CD14-positive monocyte (primary cell): ENCODE data around the gene OSBPL8. TPM values are rescaled to one million over a fixed set of nuclear protein-coding genes. Genes with fewer than 3 reads are reported as not detected.

ENCODE experiments used
- DNase-seq, 3 donors: peaks; one replicate each; pipeline ENCODE4 v3.0.0-alpha.2; 2011 to 2022
- H2AFZ ChIP-seq: 2 replicates; pipeline ENCODE4 v1.6.0; 2012; ENCODE audit warnings: mild to moderate bottlenecking, low read depth, low read length, inconsistent platforms; ENCODE audit not compliant: insufficient read depth, poor library complexity, severe bottlenecking
- H3K27ac ChIP-seq, 2 donors: 1 replicate in 1 of 2; 2 replicates in 1 of 2; pipeline ENCODE4 v1.5.1; 2012 to 2013; ENCODE audit warnings: low read length in 2 of 2, control low read depth in 1 of 2, inconsistent platforms in 1 of 2, low read depth in 1 of 2, mild to moderate bottlenecking in 1 of 2
- H3K27me3 ChIP-seq, 2 donors: one replicate each; pipeline versions ENCODE4 v1.6.0 to v1.6.1; 2011 to 2013; ENCODE audit warnings: low read length in 2 of 2; ENCODE audit not compliant: control insufficient read depth in 2 of 2, insufficient read depth in 2 of 2
- H3K36me3 ChIP-seq, 2 donors: replicated peaks in 1 of 2; 1 replicate in 1 of 2; 2 replicates in 1 of 2; pipeline versions ENCODE4 v1.5.1 to v1.6.1; 2012 to 2013; ENCODE audit warnings: low read length in 2 of 2, control low read depth in 1 of 2, inconsistent platforms in 1 of 2, mild to moderate bottlenecking in 1 of 2; ENCODE audit not compliant: insufficient read depth in 2 of 2, control insufficient read depth in 1 of 2
- H3K4me1 ChIP-seq, 2 donors: 1 replicate in 1 of 2; 2 replicates in 1 of 2; pipeline versions ENCODE4 v1.5.1 to v1.6.1; 2012 to 2013; ENCODE audit warnings: low read length in 2 of 2, control low read depth in 1 of 2, inconsistent platforms in 1 of 2, mild to moderate bottlenecking in 1 of 2, moderate library complexity in 1 of 2; ENCODE audit not compliant: insufficient read depth in 2 of 2, control insufficient read depth in 1 of 2
- H3K4me2 ChIP-seq: replicated peaks from 2 replicates; pipeline ENCODE3; 2012; ENCODE audit warnings: low read length, moderate library complexity, mild to moderate bottlenecking; ENCODE audit not compliant: poor library complexity, severe bottlenecking; ENCODE audit errors: extremely low read depth
- H3K4me3 ChIP-seq, 3 experiments: fragments of 200-600 bp in 1 of 3; sonication (generic) in 1 of 3; replicated peaks in 1 of 3; 1 replicate in 2 of 3; 2 replicates in 1 of 3; pipeline ENCODE4 v1.5.1; 2011 to 2013; ENCODE audit warnings: low read length in 3 of 3, mild to moderate bottlenecking in 3 of 3, control low read depth in 2 of 3, low read depth in 2 of 3, inconsistent platforms in 1 of 3, moderate library complexity in 1 of 3
- H3K79me2 ChIP-seq: 2 replicates; pipeline ENCODE4 v1.6.0; 2012; ENCODE audit warnings: mild to moderate bottlenecking, control low read depth, inconsistent platforms, low read length, moderate library complexity; ENCODE audit not compliant: insufficient read depth
- H3K9ac ChIP-seq: 2 replicates; pipeline ENCODE4 v1.6.0; 2017; ENCODE audit warnings: low read length, mild to moderate bottlenecking; ENCODE audit not compliant: insufficient read depth, poor library complexity, severe bottlenecking
- H3K9me3 ChIP-seq, 2 donors: replicated peaks in 1 of 2; 1 replicate in 1 of 2; 2 replicates in 1 of 2; pipeline versions ENCODE4 v1.5.1 to v1.6.1; 2012 to 2013; ENCODE audit warnings: low read length in 2 of 2, control low read depth in 1 of 2; ENCODE audit not compliant: control insufficient read depth in 1 of 2, insufficient read depth in 1 of 2
- H4K20me1 ChIP-seq: 2 replicates; pipeline ENCODE4 v1.6.0; 2012; ENCODE audit warnings: mild to moderate bottlenecking, low read length, control low read depth, moderate library complexity; ENCODE audit not compliant: insufficient read depth
- H3K27ac Mint-ChIP-seq, 7 donors: one replicate each; pipeline ENCODE4 v1.8.0; 2020; ENCODE audit warnings: mild to moderate bottlenecking in 7 of 7, mixed read lengths in 7 of 7, moderate library complexity in 6 of 7, inconsistent platforms in 2 of 7
- H3K27me3 Mint-ChIP-seq, 3 donors: one replicate each; pipeline ENCODE4 v1.8.0; 2021 to 2022; ENCODE audit warnings: low read depth in 3 of 3, mild to moderate bottlenecking in 3 of 3, mixed read lengths in 3 of 3, moderate library complexity in 3 of 3, inconsistent platforms in 1 of 3
- H3K36me3 Mint-ChIP-seq, 2 donors: one replicate each; pipeline ENCODE4 v1.8.0; 2020; ENCODE audit warnings: mixed read lengths in 2 of 2, inconsistent platforms in 1 of 2, mild to moderate bottlenecking in 1 of 2
- H3K4me1 Mint-ChIP-seq: one replicate; pipeline ENCODE4 v1.8.0; 2020; ENCODE audit warnings: mild to moderate bottlenecking, mixed read lengths
- H3K4me3 Mint-ChIP-seq, 2 donors: one replicate each; pipeline ENCODE4 v1.8.0; 2020; ENCODE audit warnings: mild to moderate bottlenecking in 2 of 2, mixed read lengths in 2 of 2, moderate library complexity in 1 of 2
- H3K9me3 Mint-ChIP-seq, 7 donors: one replicate each; pipeline ENCODE4 v1.8.0; 2020 to 2022; ENCODE audit warnings: mixed read lengths in 7 of 7, mild to moderate bottlenecking in 6 of 7, moderate library complexity in 6 of 7, inconsistent platforms in 2 of 7
- WGBS: methylation state at CpG from one replicate; pipeline ENCODE4 v1.1.5; 2013; ENCODE audit warnings: missing lambda C conversion rate; ENCODE audit not compliant: insufficient coverage; 5-methylcytosine and 5-hydroxymethylcytosine counted together
- intact Hi-C, 2 donors: fragments of 100-400 bp; cut with micrococcal nuclease; formaldehyde crosslinking; loops; one replicate each; pipeline versions ENCODE4 v1.15.0 to v1.15.1; 2023
- polyA plus RNA-seq, 3 donors: library from polyadenylated mRNA; depleted of rRNA in 1 of 3; unstranded in 2 of 3; stranded (reverse) in 1 of 3; fragments of 300-500 nt in 2 of 3; fragments of >200 nt in 1 of 3; fragmentation: Illumina TruSeq in 2 of 3; gene quantifications; 1 replicate in 2 of 3; 2 replicates in 1 of 3; pipeline ENCODE4 v1.2.3, GENCODE V29; 2012 to 2021
- TF ChIP-seq, protein P1 (sequence below): fragments of 200-600 bp; IDR thresholded peaks from one replicate; pipeline ENCODE4 v1.8.0; 2022; ENCODE audit warnings: antibody characterized with exemption, mild to moderate bottlenecking

The OSBPL8 gene
- polyA plus RNA-seq, 3 donors = 25.3 to 167 (median 147) TPM

DNA sequence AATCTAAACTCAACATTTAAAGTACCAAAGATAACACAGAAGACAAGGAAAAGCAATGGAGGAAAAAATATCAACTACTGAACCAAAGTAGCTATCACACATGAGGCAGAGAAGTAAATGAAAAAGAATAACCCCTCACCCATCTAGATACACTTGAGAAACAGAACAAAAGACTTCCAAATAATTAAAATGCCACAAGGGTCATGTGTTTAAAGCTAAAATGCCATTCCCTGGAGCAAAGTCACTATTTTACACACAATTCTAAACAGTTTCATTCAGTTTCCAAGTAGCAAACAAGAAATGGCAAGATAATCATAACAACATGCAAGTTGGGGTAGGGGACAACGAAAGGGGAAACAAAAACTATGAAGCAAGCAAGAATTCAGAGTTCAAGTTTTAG, 12.0 kb downstream of the OSBPL8 start:
- H2AFZ ChIP-seq = no peak overlapping the region
- H3K36me3 ChIP-seq = no peaks in the 10 kb centered on the region
- intact Hi-C loops = no loop called here
- no peak overlapping the region for H3K4me2 ChIP-seq
- peaks cover 9 to 36% of the 10 kb centered on the region in 2 donors for H3K4me1 ChIP-seq
- Mint-ChIP-seq H3K27ac (no peak overlapping the region), H3K4me3 (no peak overlapping the region), H3K9me3 (no peaks in the 10 kb centered on the region), H3K36me3 (peaks cover 3 to 8% of the 10 kb centered on the region in 2 donors), H3K4me1 (peaks cover 55% of the 10 kb centered on the region), H3K27me3 (no peaks in the 10 kb centered on the region)
- peaks cover 100% of the 10 kb centered on the region for H3K79me2 ChIP-seq
- no CpG with 5 or more reads among the region's 1 CpG for WGBS
- DNase-seq = no peak
- H3K27ac ChIP-seq = no peak overlapping the region
- no peaks in the 10 kb centered on the region for H3K9me3 ChIP-seq
- no peak overlapping the region for H3K9ac ChIP-seq
- H4K20me1 ChIP-seq = peaks cover 100% of the 10 kb centered on the region
- H3K27me3 ChIP-seq = no peaks in the 10 kb centered on the region
- TF ChIP-seq, protein P1, sequence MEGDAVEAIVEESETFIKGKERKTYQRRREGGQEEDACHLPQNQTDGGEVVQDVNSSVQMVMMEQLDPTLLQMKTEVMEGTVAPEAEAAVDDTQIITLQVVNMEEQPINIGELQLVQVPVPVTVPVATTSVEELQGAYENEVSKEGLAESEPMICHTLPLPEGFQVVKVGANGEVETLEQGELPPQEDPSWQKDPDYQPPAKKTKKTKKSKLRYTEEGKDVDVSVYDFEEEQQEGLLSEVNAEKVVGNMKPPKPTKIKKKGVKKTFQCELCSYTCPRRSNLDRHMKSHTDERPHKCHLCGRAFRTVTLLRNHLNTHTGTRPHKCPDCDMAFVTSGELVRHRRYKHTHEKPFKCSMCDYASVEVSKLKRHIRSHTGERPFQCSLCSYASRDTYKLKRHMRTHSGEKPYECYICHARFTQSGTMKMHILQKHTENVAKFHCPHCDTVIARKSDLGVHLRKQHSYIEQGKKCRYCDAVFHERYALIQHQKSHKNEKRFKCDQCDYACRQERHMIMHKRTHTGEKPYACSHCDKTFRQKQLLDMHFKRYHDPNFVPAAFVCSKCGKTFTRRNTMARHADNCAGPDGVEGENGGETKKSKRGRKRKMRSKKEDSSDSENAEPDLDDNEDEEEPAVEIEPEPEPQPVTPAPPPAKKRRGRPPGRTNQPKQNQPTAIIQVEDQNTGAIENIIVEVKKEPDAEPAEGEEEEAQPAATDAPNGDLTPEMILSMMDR = no peak
- H3K4me3 ChIP-seq = no peak overlapping the region

DNA sequence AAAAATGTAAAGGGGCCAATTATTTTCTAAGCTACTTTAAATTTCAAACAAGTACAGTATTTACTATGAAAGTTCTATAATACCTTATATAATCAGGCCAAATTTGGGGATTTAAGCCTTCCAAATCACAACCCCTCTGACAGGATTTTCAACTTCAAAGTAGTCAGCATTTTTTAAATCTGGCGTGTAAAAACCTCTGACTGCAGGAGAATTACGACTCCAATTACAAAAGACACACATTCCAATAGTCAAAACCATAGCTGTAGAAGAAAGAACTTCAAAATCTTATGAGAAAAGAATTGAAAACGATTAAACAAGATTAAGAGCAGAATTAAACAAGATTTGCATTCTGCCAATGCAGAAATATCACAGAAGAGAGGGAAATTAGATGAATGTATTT, 12.7 kb downstream of the OSBPL8 start:
- Histone ChIP-seq H3K4me3 (no peak overlapping the region), H3K27ac (no peak overlapping the region), H3K4me2 (no peak overlapping the region), H3K79me2 (peaks cover 100% of the 10 kb centered on the region), H3K9ac (no peak overlapping the region), H3K36me3 (no peaks in the 10 kb centered on the region), H3K4me1 (peaks cover 12 to 32% of the 10 kb centered on the region in 2 donors), H3K9me3 (no peaks in the 10 kb centered on the region), H2AFZ (no peak overlapping the region), H4K20me1 (peaks cover 100% of the 10 kb centered on the region), H3K27me3 (no peaks in the 10 kb centered on the region)
- TF ChIP-seq, protein P1 = no peak
- H3K4me1 Mint-ChIP-seq = peaks cover 57% of the 10 kb centered on the region
- H3K4me3 Mint-ChIP-seq = no peak overlapping the region
- H3K9me3 Mint-ChIP-seq = no peaks in the 10 kb centered on the region
- no CpG with 5 or more reads among the region's 3 CpGs for WGBS
- intact Hi-C loops = no loop called here
- DNase-seq = no peak
- peaks cover 5 to 8% of the 10 kb centered on the region in 2 donors for H3K36me3 Mint-ChIP-seq
- no peak overlapping the region for H3K27ac Mint-ChIP-seq
- no peaks in the 10 kb centered on the region for H3K27me3 Mint-ChIP-seq
